Measurements from ENCODE around the gene SPPL2C.

- TF ChIP-seq CTCF (IDR thresholded peaks at IDR 0.05): no peak
- no peak for TF ChIP-seq POLR2A (IDR thresholded peaks at IDR 0.05)
Measured at GRCh38 chr17:45825792-45826191, 18.9 kb upstream of the SPPL2C start.
